GM18526 (cell line): ENCODE measurements around the gene A3GALT2.

Source experiments
- POLR2A ChIP-seq: IDR thresholded peaks from 3 replicates; pipeline ENCODE4 v1.6.1; 2011; ENCODE audit not compliant: insufficient read length; ENCODE audit errors: extremely low read depth

A3GALT2 gene

DNA sequence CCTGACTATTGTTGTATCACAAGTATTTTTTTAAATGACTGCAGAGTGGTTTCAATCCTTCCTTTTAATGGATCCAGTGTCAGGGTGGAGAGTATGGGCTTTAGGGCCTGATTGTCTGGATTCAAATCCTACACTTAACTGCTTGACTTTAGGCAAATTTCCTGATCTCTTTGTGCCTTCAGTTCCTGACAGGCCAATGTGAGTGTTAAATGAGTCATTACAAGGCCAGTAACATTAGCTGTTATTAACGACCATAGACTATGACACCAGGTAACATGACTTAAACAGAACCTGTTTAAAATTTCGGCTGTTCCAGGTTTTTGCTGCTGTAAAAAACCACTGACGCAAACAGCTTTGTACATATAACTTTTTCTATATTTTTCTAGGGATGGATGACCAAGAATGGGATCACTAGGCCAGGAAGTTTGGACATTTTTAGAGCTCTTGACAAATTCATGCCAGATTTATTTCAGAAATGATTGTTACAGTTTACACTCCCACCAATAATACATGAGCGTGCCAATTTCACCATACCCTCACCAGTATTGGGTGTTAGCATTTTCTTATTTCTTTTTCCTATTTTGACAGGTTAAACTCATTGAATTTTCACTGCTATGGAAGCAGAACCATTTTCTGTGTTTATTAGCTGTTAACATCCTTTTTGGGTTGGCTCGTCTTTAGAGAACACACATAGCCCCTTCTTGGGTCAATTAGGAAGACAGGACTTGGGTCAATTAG is 53.3 kb downstream of the A3GALT2 start:
- no peak for TF ChIP-seq POLR2A

DNA sequence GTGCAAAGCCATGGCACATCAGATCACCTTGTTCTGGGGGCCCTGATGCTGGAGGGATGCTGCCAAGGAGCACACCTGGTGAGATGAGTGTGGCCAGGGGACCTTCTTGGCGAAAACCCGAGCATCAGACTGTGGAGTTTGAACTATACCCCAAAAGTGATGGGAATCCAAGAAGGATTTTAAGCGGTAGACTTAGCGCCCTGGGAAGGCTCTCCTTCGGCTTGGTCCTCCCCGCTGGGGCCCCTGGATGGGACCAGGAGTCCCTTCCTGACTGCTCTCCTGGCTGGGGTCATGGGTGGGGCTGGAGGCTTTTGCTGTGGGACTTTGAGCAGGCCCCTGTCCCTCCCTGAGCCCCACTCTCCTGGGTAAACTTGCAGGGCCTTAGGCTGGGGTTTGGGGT is 54.1 kb downstream of the A3GALT2 start:
- no peak for TF ChIP-seq POLR2A

DNA sequence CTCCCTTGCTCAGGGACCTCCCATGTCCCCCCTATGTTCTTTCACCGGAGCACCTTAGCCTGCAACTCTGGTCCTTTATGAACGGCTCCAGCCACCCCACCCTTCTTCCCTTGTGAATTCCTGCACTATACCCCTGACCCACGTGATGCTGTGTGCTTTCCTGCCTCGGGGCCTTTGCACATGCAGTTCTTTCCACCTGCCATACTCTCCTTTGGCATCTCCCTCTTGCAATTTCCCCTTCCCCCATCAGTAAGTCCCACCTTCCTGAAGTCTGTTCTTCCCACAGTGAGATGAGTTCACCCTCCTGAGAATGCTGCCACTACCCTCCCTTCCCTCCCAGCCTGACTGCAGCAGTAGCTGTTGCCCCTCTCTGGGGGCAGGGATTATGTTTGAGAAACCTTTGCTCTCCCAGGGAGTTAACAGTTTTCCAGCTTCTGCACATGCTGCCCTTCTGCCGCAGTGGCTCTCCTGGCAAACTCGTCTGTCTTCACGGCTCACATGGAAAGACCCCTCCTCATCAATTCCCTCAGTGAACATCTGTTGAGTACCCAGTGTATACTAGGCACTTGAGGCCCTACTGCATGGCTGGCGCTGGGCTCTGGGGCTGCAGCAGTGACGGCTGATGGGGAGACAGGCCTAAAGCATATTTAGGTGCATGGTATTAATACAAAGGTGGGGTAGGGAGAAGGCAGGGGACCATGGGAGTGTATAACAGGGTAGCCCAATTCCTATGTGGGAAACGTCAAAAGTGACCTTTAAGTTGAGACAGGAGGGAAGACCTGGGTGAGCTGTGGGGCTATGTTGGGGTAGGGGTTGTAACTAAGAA is 54.9 kb downstream of the A3GALT2 start:
- TF ChIP-seq POLR2A, result no peak

DNA sequence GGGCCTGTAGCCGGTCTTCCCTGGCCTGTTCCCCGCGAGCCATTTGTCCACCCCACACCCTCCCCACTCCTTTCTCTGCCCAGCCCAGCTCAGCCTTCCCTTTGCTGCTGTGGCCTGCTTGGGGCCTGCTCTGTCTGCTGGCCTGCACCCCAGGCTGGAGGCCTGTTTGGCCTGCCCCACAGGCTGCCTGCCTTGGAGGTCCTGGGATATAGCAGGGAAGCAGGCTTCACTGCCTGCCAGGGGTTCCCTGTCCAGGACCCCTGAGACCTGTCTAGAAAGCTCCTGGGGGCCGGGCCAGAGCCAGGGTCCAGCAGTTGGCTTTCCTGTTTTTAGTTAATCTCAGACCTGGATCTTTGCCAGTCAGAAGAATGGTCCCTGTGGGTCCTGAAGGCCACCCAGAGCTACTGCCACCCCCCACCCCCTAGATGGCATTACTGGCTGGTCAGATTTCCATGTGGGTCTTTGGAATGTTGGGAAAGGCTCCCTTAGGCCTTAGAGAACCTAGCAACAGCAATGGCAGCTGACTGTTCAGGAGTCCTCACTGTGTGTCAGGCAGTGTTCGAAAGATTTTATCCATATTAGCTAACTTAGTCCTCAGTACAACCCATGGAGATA is 56.9 kb downstream of the A3GALT2 start:
- no peak for TF ChIP-seq POLR2A

DNA sequence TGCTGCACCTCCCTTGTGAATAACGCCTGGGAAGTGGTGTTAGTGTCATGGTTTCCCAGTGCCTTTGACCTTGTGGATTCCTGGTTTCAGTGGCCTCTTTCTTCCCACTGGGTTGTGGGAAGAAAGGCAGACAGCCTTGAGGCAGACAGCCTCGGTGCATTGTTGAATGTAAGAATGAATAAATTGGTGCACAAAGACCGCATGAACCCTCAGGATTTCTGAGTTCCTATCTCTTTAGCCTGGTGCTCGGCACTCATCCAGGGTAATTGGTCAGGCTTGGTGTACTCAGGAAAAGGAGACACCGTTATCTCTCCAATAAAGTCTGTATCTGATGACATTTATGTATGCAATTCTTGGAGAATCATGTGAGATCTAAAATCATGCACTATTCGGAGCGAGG is 59.6 kb downstream of the A3GALT2 start:
- TF ChIP-seq POLR2A, result no peak

DNA sequence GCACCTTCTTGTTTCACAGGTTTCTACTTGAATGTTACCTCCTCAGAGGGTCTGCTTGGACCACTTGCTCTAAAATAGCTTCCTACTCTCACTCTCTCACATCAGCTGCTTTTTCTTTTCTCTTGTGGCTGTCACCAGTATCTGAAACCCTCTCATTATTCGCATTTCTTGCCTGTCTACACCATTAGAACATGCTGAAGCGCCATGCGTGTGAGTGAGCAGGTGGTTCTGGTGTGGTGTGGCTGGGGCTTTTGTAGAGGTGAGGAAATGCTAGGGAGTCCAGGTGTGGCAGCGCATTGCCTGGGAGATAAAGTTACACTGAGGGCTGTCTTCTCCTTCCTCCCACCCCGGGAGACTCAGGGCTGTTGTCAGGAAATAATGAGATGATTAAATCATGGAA is 60.5 kb downstream of the A3GALT2 start:
- TF ChIP-seq POLR2A, result no peak

DNA sequence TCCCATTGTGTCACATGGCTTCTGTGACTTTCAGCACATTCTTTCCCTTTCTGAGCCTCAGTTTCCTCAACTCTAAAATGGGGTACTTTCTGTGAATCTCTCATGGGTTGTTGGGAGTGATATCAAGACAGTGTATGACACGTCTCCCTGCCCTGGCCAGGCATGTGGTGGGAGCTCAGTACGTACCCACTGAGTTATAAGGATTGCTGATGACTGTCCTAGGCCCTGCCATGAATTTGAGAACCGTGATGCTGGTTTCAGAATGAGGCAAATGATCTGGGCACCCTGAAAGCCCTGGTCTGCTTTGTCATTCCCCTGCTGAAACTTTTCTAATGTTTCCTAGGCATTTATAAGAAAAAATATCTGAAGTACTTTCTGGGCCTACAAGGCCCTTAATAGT is 61.0 kb downstream of the A3GALT2 start:
- TF ChIP-seq POLR2A, result no peak

DNA sequence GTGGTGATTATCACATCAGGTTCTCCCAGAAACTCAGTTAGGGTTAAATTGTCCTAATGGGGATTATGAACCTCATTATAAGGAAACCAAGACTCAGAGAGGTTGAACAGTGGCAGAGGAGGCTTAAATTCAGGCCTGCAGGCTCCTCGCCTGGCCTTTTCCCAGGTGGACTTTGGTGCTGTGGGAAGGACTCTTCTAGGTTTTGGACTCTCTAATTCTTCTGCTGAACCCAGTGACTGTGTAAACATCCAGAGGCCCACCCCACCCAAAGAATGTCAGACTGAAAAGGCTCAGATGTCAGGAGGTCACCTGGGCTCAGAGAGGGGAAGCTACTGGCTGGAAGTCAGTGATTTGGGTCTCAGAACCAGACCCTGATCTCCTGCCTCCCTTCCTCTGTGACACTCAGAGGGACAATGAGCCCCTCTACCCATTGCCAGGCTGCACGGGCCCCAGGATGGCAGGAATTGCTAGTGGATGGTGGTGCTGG is 62.1 kb downstream of the A3GALT2 start:
- TF ChIP-seq POLR2A, result no peak

DNA sequence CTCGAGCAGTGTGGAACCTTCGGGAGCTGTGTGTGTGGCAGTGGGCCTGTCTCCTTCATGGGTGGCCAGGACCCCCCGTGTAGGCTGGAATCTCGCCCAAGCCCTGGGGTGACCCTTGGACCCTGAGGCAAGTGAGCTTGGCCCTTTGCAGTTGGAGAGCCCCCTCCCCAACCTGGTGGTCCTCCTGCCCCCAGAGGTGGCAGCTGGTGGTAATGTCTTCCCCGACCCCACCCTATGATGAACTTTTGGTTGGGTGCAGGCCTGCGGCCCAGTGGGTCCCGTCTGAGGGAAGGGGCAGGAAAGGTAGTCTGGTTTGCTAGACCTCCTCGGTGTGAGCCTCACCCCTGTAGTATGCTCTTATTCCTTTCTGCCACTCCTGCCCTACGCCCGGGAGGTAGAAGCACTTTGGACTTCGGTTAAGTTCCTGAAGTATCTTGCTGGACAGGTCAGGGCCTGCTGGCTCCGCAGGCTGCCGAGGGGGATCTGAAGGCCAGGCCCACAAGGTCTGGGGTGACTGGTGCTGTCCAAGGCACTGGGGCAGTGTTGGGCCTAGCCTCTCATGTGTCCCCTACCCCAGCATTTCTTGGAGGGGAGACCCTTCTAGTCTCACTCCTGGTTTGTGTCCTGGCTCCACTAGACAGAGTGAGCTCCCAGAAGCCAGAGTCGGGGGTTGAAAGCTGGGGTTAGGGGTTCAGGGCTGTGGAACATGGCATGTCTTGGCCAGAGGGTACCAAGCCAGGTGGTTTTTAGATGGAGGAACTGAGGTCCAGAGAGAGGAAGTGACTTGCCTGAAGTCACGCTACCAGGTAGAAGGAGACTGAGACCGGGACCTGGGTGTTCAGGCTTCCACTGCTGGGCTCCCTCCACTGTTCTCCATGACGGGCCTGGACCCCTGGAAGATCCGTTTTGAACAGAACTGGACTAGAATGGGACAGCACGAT is 62.9 kb downstream of the A3GALT2 start:
- no peak for TF ChIP-seq POLR2A

DNA sequence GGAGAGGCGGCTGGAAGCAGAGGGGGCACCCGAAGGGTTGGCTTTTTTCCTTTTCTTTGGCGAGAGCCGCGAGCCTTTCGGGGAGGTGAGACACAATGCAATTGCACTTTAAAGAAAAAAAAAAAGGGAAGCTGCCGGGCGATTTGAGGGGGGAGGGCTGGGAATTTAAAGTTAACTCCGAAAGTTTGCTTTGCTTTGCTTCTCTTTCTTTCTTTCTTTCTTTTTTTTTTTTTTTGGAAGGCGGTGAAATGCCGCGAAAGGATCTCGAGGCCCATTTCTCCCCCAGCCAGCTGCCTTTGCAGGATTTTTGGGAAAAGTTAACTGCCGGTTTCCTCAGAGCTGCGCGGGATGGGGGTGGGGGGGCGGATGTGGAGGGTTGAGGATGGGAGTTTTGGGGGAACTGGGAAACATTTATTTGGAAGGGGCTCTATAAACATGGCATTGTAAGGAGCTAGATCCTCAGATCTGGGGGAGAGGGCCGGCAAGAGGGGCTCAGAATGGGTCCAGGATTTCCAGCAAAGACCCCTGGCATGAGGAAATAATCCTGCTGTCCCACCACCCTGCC is 63.6 kb downstream of the A3GALT2 start:
- TF ChIP-seq POLR2A, result no peak
